ENCODE measurements around the gene LAMB4. TPM values are rescaled to one million over a fixed set of nuclear protein-coding genes. Genes with fewer than 3 reads are reported as not detected.

The LAMB4 gene
- total RNA-seq, 1 donor from 2014 or later: not detected

GRCh38 chr7:108108131-108108530 is 22.0 kb downstream of the LAMB4 start:
- no peak for TF ChIP-seq CTCF (IDR thresholded peaks at IDR 0.05)
- Mint-ChIP-seq H3K27ac (no peak overlapping the region), H3K9me3 (no peaks in the 10 kb centered on the region), H3K36me3 (ENCODE audit: low read depth) (no peaks in the 10 kb centered on the region), H3K27me3 (peaks cover 4% of the 10 kb centered on the region), H3K4me1 (no peaks in the 10 kb centered on the region), H3K4me3 (no peak overlapping the region)
- ChIA-PET POLR2A (interaction anchor here (0.6 kb wide), 1 partner anchor 37 kb away, joined by 4 read pairs; no protein-coding TSS in a partner anchor), CTCF (interaction anchor here (5.7 kb wide), 1 partner anchor 37 kb away, joined by 39 read pairs; no protein-coding TSS in a partner anchor)
- intact Hi-C loops (cut with micrococcal nuclease): no loop called here
- DNase-seq (no peak), ATAC-seq (ENCODE audit: low read depth) (no peak)

DNA sequence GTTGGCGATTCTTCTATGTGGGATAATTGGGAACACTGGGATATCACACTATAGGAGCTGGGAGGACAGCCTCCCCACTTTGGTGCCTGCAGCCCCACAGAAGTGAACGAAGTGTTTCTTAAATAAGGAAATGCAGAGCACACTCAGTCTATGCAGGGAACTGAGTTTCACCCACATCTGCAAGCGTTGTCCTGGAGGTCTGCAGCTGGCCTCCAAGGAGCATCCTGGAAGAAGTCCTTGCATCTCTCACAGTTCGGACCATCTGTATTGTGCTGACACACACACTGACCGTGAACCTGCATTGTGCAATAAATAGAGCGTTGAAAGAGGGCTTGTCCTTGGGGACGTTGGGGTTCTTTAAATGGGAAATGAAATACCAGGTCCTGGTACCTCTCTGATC is 25.8 kb downstream of the LAMB4 start:
- ChIA-PET CTCF (interaction anchor here (1.5 kb wide), 2 partner anchors 9 to 41 kb away, joined by 4 to 6 read pairs; no protein-coding TSS in a partner anchor), POLR2A (no interaction called here)
- Mint-ChIP-seq H3K27me3 (peaks cover 12% of the 10 kb centered on the region), H3K4me1 (no peaks in the 10 kb centered on the region), H3K9me3 (no peaks in the 10 kb centered on the region), H3K36me3 (ENCODE audit: low read depth) (no peaks in the 10 kb centered on the region), H3K27ac (no peak overlapping the region), H3K4me3 (no peak overlapping the region)
- TF ChIP-seq CTCF (IDR thresholded peaks at IDR 0.05): no peak
- DNase-seq (no peak), ATAC-seq (ENCODE audit: low read depth) (no peak)
- intact Hi-C loops (cut with micrococcal nuclease): no loop called here

DNA sequence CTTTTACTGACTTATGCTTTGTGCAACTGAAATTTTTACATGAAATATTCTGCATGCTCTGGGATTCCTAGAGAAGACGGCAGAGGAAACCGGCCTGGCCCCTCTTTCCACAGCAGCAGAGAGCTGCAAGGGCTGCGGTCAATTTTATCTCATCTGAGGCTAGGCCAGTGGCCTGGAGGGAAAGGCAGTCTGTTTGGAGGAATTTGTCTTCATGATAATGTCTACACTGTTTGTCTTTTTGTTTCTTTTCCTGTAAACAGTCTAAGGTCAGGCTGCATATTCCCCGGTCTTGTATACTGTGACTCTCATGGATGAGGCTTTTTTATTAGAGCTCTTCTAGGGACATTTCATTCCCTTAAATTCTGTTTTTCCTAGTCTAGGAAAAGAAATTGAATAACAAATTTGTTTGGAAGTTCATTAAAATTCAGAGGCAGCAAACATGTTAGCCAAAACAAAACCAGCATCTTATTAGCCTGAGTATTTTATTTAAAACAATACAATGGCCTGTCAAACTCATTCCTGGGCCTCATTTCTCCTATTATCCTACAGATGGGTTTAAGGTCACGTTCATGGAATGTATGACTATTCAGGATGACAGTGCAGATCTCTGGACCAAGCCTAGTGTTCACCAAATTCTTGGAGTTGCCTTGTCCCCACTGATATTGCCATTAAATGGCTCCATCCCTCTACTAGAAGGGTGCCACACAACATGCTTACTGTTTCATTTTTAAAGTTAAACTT is 26.4 kb downstream of the LAMB4 start:
- ChIA-PET POLR2A (no interaction called here), CTCF (interaction anchor here (1.5 kb wide), 1 partner anchor 10 kb away, joined by 4 read pairs; no protein-coding TSS in a partner anchor)
- ATAC-seq (ENCODE audit: low read depth) (no peak), DNase-seq (no peak)
- intact Hi-C loops (cut with micrococcal nuclease): no loop called here
- Mint-ChIP-seq H3K9me3 (no peaks in the 10 kb centered on the region), H3K36me3 (ENCODE audit: low read depth) (no peaks in the 10 kb centered on the region), H3K27ac (no peak overlapping the region), H3K4me3 (no peak overlapping the region), H3K4me1 (no peaks in the 10 kb centered on the region), H3K27me3 (peaks cover 14% of the 10 kb centered on the region)
- no peak for TF ChIP-seq CTCF (IDR thresholded peaks at IDR 0.05)

GRCh38 chr7:108102671-108103312 is 27.4 kb downstream of the LAMB4 start:
- H3K9me3 Mint-ChIP-seq: no peaks in the 10 kb centered on the region
- intact Hi-C loops (cut with micrococcal nuclease): no loop called here

More at GRCh38 chr7:108102671-108103312, 27.4 kb downstream of the LAMB4 start:
- ATAC-seq (ENCODE audit: low read depth) (no peak), DNase-seq (no peak)
- H3K4me3 Mint-ChIP-seq: no peak overlapping the region
- H3K36me3 Mint-ChIP-seq (ENCODE audit: low read depth): no peaks in the 10 kb centered on the region
- ChIA-PET POLR2A (no interaction called here), CTCF (no interaction called here)
- no peaks in the 10 kb centered on the region for H3K4me1 Mint-ChIP-seq
- peaks cover 14% of the 10 kb centered on the region for H3K27me3 Mint-ChIP-seq
- TF ChIP-seq CTCF (IDR thresholded peaks at IDR 0.05): no peak
- H3K27ac Mint-ChIP-seq: no peak overlapping the region

All from activated B cell treated with CpG ODN at 0.5 μM for 24 hours (primary cell).